Neural progenitor cell (in vitro differentiated cells): ENCODE data around the gene MAP2K2. TPM values are rescaled to one million over a fixed set of nuclear protein-coding genes. Genes with fewer than 3 reads are reported as not detected.
A peak's percentile ranks its signal among the peaks of the same experiment; 100 is the strongest.

Experiments used
- DNase-seq: peaks from one replicate; pipeline ENCODE4 v3.0.0-alpha.2; 2016; ENCODE audit warnings: low spot score
- H2AFZ ChIP-seq: fragments of 200-600 bp; sonication (generic); replicated peaks from 2 replicates; pipeline ENCODE4 v1.6.1; 2016; ENCODE audit warnings: antibody characterized with exemption
- H3F3A ChIP-seq: fragments of 200-600 bp; sonication (generic); 2 replicates; pipeline ENCODE4 v1.6.1; 2016; ENCODE audit warnings: antibody characterized with exemption, low read depth
- H3K27ac ChIP-seq: fragments of 200-600 bp; sonication (generic); 2 replicates; pipeline ENCODE4 v1.5.1; 2016; ENCODE audit warnings: mild to moderate bottlenecking
- H3K27me3 ChIP-seq: fragments of 200-600 bp; sonication (generic); 2 replicates; pipeline ENCODE4 v1.6.1; 2016; ENCODE audit warnings: mild to moderate bottlenecking, moderate library complexity
- H3K36me3 ChIP-seq: fragments of 200-600 bp; sonication (generic); 2 replicates; pipeline ENCODE4 v1.5.1; 2016
- H3K4me1 ChIP-seq: fragments of 200-600 bp; sonication (generic); 2 replicates; pipeline ENCODE4 v1.6.1; 2016; ENCODE audit warnings: mixed run types
- H3K4me2 ChIP-seq: fragments of 200-600 bp; sonication (generic); 2 replicates; pipeline ENCODE4 v1.6.1; 2016
- H3K4me3 ChIP-seq: fragments of 200-600 bp; sonication (generic); 2 replicates; pipeline ENCODE4 v1.5.1; 2016
- H3K79me2 ChIP-seq: fragments of 200-600 bp; sonication (generic); 2 replicates; pipeline ENCODE4 v1.6.1; 2016; ENCODE audit warnings: low read depth
- H3K9ac ChIP-seq: fragments of 200-600 bp; sonication (generic); 2 replicates; pipeline ENCODE4 v1.6.1; 2016
- H3K9me3 ChIP-seq: fragments of 200-600 bp; sonication (generic); 2 replicates; pipeline ENCODE4 v1.5.1; 2016; ENCODE audit warnings: low read depth
- H4K20me1 ChIP-seq: fragments of 200-600 bp; sonication (generic); 2 replicates; pipeline ENCODE4 v1.6.1; 2016; ENCODE audit warnings: low read depth
- H3K27ac Mint-ChIP-seq: 3 replicates; pipeline ENCODE4 v1.8.0; 2021; ENCODE audit warnings: mixed read lengths
- H3K27me3 Mint-ChIP-seq: 2 replicates; pipeline ENCODE4 v1.8.0; 2022; ENCODE audit warnings: low read depth, mild to moderate bottlenecking, inconsistent platforms, moderate library complexity, mixed read lengths; ENCODE audit not compliant: insufficient read depth
- H3K36me3 Mint-ChIP-seq: 3 replicates; pipeline ENCODE4 v1.8.0; 2021; ENCODE audit warnings: mixed read lengths
- H3K4me1 Mint-ChIP-seq: 3 replicates; pipeline ENCODE4 v1.8.0; 2021; ENCODE audit warnings: mixed read lengths
- H3K4me3 Mint-ChIP-seq: 3 replicates; pipeline ENCODE4 v1.8.0; 2021; ENCODE audit warnings: mild to moderate bottlenecking, moderate library complexity, mixed read lengths
- H3K9me3 Mint-ChIP-seq: 3 replicates; pipeline ENCODE4 v1.8.0; 2020; ENCODE audit warnings: mixed read lengths
- EZH2 ChIP-seq: fragments of 200-600 bp; sonication (generic); IDR thresholded peaks from 2 replicates; pipeline ENCODE4 v1.6.1; 2017; ENCODE audit warnings: antibody characterized with exemption, mild to moderate bottlenecking, moderate library complexity
- EZH2phosphoT487 ChIP-seq: fragments of 200-600 bp; sonication (generic); IDR thresholded peaks from 2 replicates; pipeline ENCODE4 v1.6.1; 2017; ENCODE audit warnings: antibody characterized with exemption
- small RNA-seq: library from RNA; depleted of rRNA; stranded (forward); fragments of <200 nt; gene quantifications from one replicate; pipeline ENCODE3, GENCODE V24; 2015
- total RNA-seq: library from RNA; depleted of rRNA; stranded (reverse); fragments of >200 nt; gene quantifications from 2 replicates; pipeline ENCODE4 v1.2.3, GENCODE V29; 2015; ENCODE audit warnings: low replicate concordance
- TF ChIP-seq, protein P1 (sequence below): fragments of 200-600 bp; sonication (generic); IDR thresholded peaks from 2 replicates; pipeline ENCODE4 v1.5.1; 2017; ENCODE audit warnings: antibody characterized with exemption, mild to moderate bottlenecking

The MAP2K2 gene
- total RNA-seq, 1 donor from 2014 or later: 69.7 TPM

DNA sequence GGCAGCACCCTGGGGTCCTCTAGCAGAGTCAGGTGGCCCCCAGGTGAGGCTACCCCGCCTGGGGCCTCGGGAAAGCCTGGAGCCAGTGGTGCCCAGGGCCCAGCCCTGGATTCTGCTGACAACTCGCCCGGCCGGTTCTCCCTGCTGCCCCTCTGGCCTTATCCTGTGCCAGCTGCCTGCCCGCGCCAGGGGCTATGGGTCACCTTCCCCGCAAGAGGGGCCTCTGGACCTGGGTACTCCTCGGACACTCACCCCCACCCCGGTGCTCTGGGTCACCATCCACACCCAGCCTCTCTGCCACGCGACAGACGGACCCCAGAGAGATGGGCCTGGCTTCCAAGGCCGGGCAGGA, 81.2 kb downstream of the MAP2K2 start:
- Histone ChIP-seq H3F3A (peaks cover 6% of the 10 kb centered on the region), H3K4me3 (no peak overlapping the region), H3K27me3 (no peaks in the 10 kb centered on the region), H3K4me2 (no peak overlapping the region), H4K20me1 (peaks cover 18% of the 10 kb centered on the region), H3K79me2 (peaks cover 5% of the 10 kb centered on the region), H3K27ac (peak overlapping the region; percentile 67), H2AFZ (no peak overlapping the region), H3K9ac (no peak overlapping the region), H3K36me3 (no peaks in the 10 kb centered on the region), H3K4me1 (peaks cover 4% of the 10 kb centered on the region), H3K9me3 (no peaks in the 10 kb centered on the region)
- Mint-ChIP-seq H3K27ac (no peak overlapping the region), H3K4me3 (no peak overlapping the region), H3K9me3 (no peaks in the 10 kb centered on the region), H3K36me3 (peaks cover 7% of the 10 kb centered on the region), H3K27me3 (peaks cover 2% of the 10 kb centered on the region), H3K4me1 (no peaks in the 10 kb centered on the region)
- TF ChIP-seq EZH2phosphoT487 (no peak), EZH2 (no peak)
- TF ChIP-seq, protein P1, sequence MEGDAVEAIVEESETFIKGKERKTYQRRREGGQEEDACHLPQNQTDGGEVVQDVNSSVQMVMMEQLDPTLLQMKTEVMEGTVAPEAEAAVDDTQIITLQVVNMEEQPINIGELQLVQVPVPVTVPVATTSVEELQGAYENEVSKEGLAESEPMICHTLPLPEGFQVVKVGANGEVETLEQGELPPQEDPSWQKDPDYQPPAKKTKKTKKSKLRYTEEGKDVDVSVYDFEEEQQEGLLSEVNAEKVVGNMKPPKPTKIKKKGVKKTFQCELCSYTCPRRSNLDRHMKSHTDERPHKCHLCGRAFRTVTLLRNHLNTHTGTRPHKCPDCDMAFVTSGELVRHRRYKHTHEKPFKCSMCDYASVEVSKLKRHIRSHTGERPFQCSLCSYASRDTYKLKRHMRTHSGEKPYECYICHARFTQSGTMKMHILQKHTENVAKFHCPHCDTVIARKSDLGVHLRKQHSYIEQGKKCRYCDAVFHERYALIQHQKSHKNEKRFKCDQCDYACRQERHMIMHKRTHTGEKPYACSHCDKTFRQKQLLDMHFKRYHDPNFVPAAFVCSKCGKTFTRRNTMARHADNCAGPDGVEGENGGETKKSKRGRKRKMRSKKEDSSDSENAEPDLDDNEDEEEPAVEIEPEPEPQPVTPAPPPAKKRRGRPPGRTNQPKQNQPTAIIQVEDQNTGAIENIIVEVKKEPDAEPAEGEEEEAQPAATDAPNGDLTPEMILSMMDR: no peak
- DNase-seq: no peak

DNA sequence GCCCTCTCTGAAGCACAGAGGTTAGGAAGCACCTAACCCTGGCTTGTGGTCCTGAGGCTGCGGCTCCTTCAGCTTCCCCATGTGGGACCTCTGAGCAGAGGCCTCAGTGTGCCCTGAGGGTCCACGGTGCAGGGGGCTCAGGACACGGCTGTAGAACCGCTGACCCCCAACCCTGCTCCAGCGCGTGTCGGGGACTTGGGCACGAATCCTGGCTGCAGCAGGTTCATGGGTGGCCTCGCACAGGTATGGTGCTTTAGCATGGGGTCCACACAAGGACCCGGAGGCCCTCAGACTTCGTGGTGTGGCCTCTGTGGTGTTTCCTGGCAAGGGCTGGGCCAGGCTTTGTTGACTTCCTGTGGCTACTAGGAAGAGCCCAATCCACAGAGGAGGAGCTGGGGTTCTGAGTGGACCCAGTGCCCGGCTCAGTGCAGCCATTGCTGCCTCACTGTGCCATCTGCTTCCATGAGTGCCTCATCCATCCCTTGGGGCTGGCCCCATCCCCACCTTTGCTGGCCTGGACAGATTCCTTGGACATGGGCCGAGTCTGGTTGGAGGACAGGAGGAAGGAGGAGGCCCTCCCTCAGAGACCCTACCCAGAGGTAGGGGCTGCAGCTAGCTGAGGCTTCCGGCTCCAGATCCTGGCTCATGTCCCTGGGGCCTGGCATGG, 81.7 kb downstream of the MAP2K2 start:
- Mint-ChIP-seq H3K9me3 (no peaks in the 10 kb centered on the region), H3K36me3 (peaks cover 7% of the 10 kb centered on the region), H3K4me1 (no peaks in the 10 kb centered on the region), H3K27ac (no peak overlapping the region), H3K4me3 (no peak overlapping the region), H3K27me3 (peaks cover 2% of the 10 kb centered on the region)
- H3K4me1 ChIP-seq: peaks cover 4% of the 10 kb centered on the region
- H3K9me3 ChIP-seq: no peaks in the 10 kb centered on the region
- H3K9ac ChIP-seq: no peak overlapping the region
- peaks cover 6% of the 10 kb centered on the region for H3F3A ChIP-seq
- no peak overlapping the region for H2AFZ ChIP-seq
- H3K36me3 ChIP-seq: no peaks in the 10 kb centered on the region
- H3K4me2 ChIP-seq: no peak overlapping the region
- H3K27me3 ChIP-seq: no peaks in the 10 kb centered on the region
- peak overlapping the region; percentile 67 for H3K27ac ChIP-seq
- TF ChIP-seq EZH2: no peak
- TF ChIP-seq, protein P1: no peak
- TF ChIP-seq EZH2phosphoT487: no peak
- H4K20me1 ChIP-seq: peaks cover 18% of the 10 kb centered on the region
- H3K4me3 ChIP-seq: no peak overlapping the region
- H3K79me2 ChIP-seq: peaks cover 5% of the 10 kb centered on the region
- no peak for DNase-seq

Small RNA genes lying within 50 kb of the gene (small RNA-seq; reads per million reads assigned to genes)
- not detected for gene RF00017

Other genes with a start within 250 kb of the MAP2K2 start
- 15.8 and 23.9 TPM in 2 replicates for gene ATCAY, start 243.4 kb downstream of the MAP2K2 start, total RNA-seq
- 0.77 and 1.1 TPM in 2 replicates for gene NMRK2, start 191.1 kb downstream of the MAP2K2 start, total RNA-seq
- gene DAPK3, start 153.0 kb downstream of the MAP2K2 start, total RNA-seq: 33.7 and 96.6 TPM in 2 replicates
- gene EEF2, start 138.7 kb downstream of the MAP2K2 start, total RNA-seq: 1,288 and 2,841 TPM in 2 replicates
- 17.0 and 34.1 TPM in 2 replicates for gene PIAS4, start 116.4 kb downstream of the MAP2K2 start, total RNA-seq
- 4.0 and 10.0 TPM in 2 replicates for gene ZBTB7A, start 57.2 kb downstream of the MAP2K2 start, total RNA-seq
- gene CREB3L3, start 29.5 kb upstream of the MAP2K2 start, total RNA-seq: 0.06 TPM in 1 of 2 replicates, not detected in the other
- 20.1 and 27.6 TPM in 2 replicates for gene SIRT6, start 58.4 kb upstream of the MAP2K2 start, total RNA-seq
- 0.15 and 2.3 TPM in 2 replicates for gene ANKRD24, start 58.6 kb upstream of the MAP2K2 start, total RNA-seq
- gene EBI3, start 105.4 kb upstream of the MAP2K2 start, total RNA-seq: not detected in 2 replicates
- 8.7 and 17.5 TPM in 2 replicates for gene YJU2, start 123.0 kb upstream of the MAP2K2 start, total RNA-seq
- 0.34 TPM in 1 of 2 replicates, not detected in the other for gene SHD, start 155.1 kb upstream of the MAP2K2 start, total RNA-seq
- 0.19 and 1.3 TPM in 2 replicates for gene TMIGD2, start 178.3 kb upstream of the MAP2K2 start, total RNA-seq
- gene FSD1, start 180.5 kb upstream of the MAP2K2 start, total RNA-seq: 48.3 and 104 TPM in 2 replicates
- 5.7 and 6.8 TPM in 2 replicates for gene STAP2, start 214.7 kb upstream of the MAP2K2 start, total RNA-seq
- gene MPND, start 219.4 kb upstream of the MAP2K2 start, total RNA-seq: 10.6 and 30.4 TPM in 2 replicates